ENCODE results near the gene DYNC2I2.
"Not testable (repeated sequence)": the region's sequence is repeated elsewhere in the genome, so short reads cannot be mapped to it uniquely, and the experiment has no call there.

Gene DYNC2I2

GRCh38 chr9:128611600-128612394, 44.9 kb downstream of the DYNC2I2 start:
- FAIRE-seq: no peak

GRCh38 chr9:128610897-128611296, 45.8 kb downstream of the DYNC2I2 start:
- no peak for FAIRE-seq

GRCh38 chr9:128607642-128608350, 48.9 kb downstream of the DYNC2I2 start:
- FAIRE-seq: no peak

- no peak for FAIRE-seq
Measured at GRCh38 chr9:128603697-128604096, 53.0 kb downstream of the DYNC2I2 start.

- FAIRE-seq: no peak
Measured at GRCh38 chr9:128600099-128600498, 56.5 kb downstream of the DYNC2I2 start.

GRCh38 chr9:128595471-128595870, 61.2 kb downstream of the DYNC2I2 start:
- no peak for FAIRE-seq

- no peak for FAIRE-seq
Measured at GRCh38 chr9:128593856-128594255, 62.8 kb downstream of the DYNC2I2 start.

GRCh38 chr9:128593039-128593438, 63.6 kb downstream of the DYNC2I2 start:
- FAIRE-seq: no peak

- no peak for FAIRE-seq
Measured at GRCh38 chr9:128588581-128589233, 67.9 kb downstream of the DYNC2I2 start.

- FAIRE-seq: no peak
Measured at GRCh38 chr9:128587453-128587852, 69.2 kb downstream of the DYNC2I2 start.

- FAIRE-seq: not testable (repeated sequence)
Measured at GRCh38 chr9:128586934-128587333, 69.7 kb downstream of the DYNC2I2 start.

GRCh38 chr9:128585155-128585554, 71.5 kb downstream of the DYNC2I2 start:
- FAIRE-seq: not testable (repeated sequence)

All from endometrium (tissue), 2 donors.